HUES48 (cell line): ENCODE measurements around the gene DTL.

Experiments
- H3K27ac ChIP-seq: one replicate; pipeline ENCODE4 v1.7.0; 2013; ENCODE audit warnings: low read depth, low read length, inconsistent platforms
- H3K27me3 ChIP-seq: 2 replicates; pipeline ENCODE4 v1.6.1; 2013; ENCODE audit warnings: mild to moderate bottlenecking, low read length; ENCODE audit not compliant: control insufficient read depth, insufficient read depth
- H3K36me3 ChIP-seq: 2 replicates; pipeline ENCODE4 v1.6.1; 2013; ENCODE audit warnings: low read length; ENCODE audit not compliant: control insufficient read depth, insufficient read depth
- H3K4me1 ChIP-seq: 2 replicates; pipeline ENCODE4 v1.6.1; 2013; ENCODE audit warnings: mild to moderate bottlenecking, low read length; ENCODE audit not compliant: control insufficient read depth, insufficient read depth
- H3K4me3 ChIP-seq: 2 replicates; pipeline ENCODE4 v1.5.1; 2013; ENCODE audit warnings: mild to moderate bottlenecking, low read depth, low read length
- H3K9ac ChIP-seq: 2 replicates; pipeline ENCODE4 v1.6.1; 2013; ENCODE audit warnings: mild to moderate bottlenecking, low read depth, low read length, moderate library complexity
- H3K9me3 ChIP-seq: 2 replicates; pipeline ENCODE4 v1.6.1; 2013; ENCODE audit warnings: low read length; ENCODE audit not compliant: control insufficient read depth, insufficient read depth

Gene DTL

GRCh38 chr1:212152869-212153268, 117.3 kb downstream of the DTL start:
- no peaks in the 10 kb centered on the region for H3K36me3 ChIP-seq
- H3K4me3 ChIP-seq, result no peak overlapping the region
- H3K27ac ChIP-seq, result no peak overlapping the region
- H3K4me1 ChIP-seq, result no peaks in the 10 kb centered on the region
- H3K9ac ChIP-seq, result no peak overlapping the region
- no peaks in the 10 kb centered on the region for H3K9me3 ChIP-seq
- H3K27me3 ChIP-seq, result no peaks in the 10 kb centered on the region

DNA sequence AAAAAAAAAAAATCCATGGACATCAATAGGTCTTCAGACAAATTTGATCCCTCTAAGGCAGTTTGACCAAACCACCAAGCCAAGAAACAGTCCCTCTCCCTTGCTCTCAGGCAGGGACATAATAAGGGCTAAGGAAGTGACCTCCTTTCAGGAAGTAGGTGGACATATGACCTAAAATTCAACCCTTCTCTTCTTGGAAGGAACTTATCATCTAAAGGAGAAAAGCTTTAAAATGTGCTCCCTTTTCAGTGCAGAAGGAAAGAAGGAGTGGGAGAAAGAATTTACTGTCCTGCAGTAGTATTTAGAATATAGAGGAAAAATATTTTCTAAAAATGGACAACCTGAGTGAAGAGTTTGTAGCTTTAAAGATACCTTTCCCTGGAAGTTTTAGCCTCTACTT, 118.1 kb downstream of the DTL start:
- Histone ChIP-seq H3K9me3 (no peaks in the 10 kb centered on the region), H3K27ac (no peak overlapping the region), H3K36me3 (no peaks in the 10 kb centered on the region), H3K27me3 (no peaks in the 10 kb centered on the region), H3K9ac (no peak overlapping the region), H3K4me1 (no peaks in the 10 kb centered on the region), H3K4me3 (no peak overlapping the region)
